ENCODE results near the gene PYCARD.

- TF ChIP-seq POLR2A (IDR thresholded peaks at IDR 0.05) = no peak
- no peak for TF ChIP-seq CTCF (IDR thresholded peaks at IDR 0.05)
- TF ChIP-seq EP300 (IDR thresholded peaks at IDR 0.05) = no peak
Observed at GRCh38 chr16:31168848-31169247, 33.7 kb downstream of the PYCARD start.

Data from tibial nerve (tissue), 4 donors.